SU-DHL-6 (cell line): Measurements from ENCODE around the gene VPS41.

Experiments
- CTCF ChIP-seq: fragments of 200-600 bp; sonication (generic); IDR thresholded peaks from one replicate; pipeline ENCODE4 v1.5.1; 2017; ENCODE audit warnings: antibody characterized with exemption, mild to moderate bottlenecking, low read length, moderate library complexity; ENCODE audit not compliant: insufficient read depth, poor library complexity, severe bottlenecking
- EZH2phosphoT487 ChIP-seq: fragments of 200-600 bp; sonication (generic), shearing (Covaris generic); conservative IDR thresholded peaks from 2 replicates; pipeline ENCODE4 v1.6.1; 2018; ENCODE audit warnings: mild to moderate bottlenecking, antibody characterized with exemption, low read length, moderate library complexity, mixed read lengths

- no peak for TF ChIP-seq CTCF
- TF ChIP-seq EZH2phosphoT487, result no peak
These were observed 66.2 kb downstream of the VPS41 start for GRCh38 chr7:38842746-38843145.
